Esophagus muscularis mucosa (tissue), 2 donors: ENCODE results near the gene DCLK2.

ENCODE experiments used
- EP300 ChIP-seq: sonication (generic); formaldehyde crosslinking; IDR thresholded peaks from one replicate; pipeline ENCODE4 v1.6.1; 2017; ENCODE audit warnings: antibody characterized with exemption
- POLR2A ChIP-seq: fragments of 450-650 bp; IDR thresholded peaks from one replicate; pipeline ENCODE4 v1.6.1; 2017; ENCODE audit warnings: antibody characterized with exemption, moderate library complexity, mild to moderate bottlenecking, low read depth

GRCh38 chr4:150211799-150212445 lies 133.7 kb downstream of the DCLK2 start:
- TF ChIP-seq POLR2A (no peak), EP300 (no peak)
